Astrocyte of the spinal cord (primary cell): Measurements from ENCODE around the gene USP17L11.
"Not testable (repeated sequence)": the region's sequence is repeated elsewhere in the genome, so short reads cannot be mapped to it uniquely, and the experiment has no call there.

ENCODE experiments used
- DNase-seq: peaks from one replicate; pipeline ENCODE4 v3.0.0; 2011; ENCODE audit warnings: low read depth, low spot score
- H3K4me3 ChIP-seq: 2 replicates; pipeline ENCODE4 v1.5.1; 2011; ENCODE audit warnings: low read depth, mild to moderate bottlenecking, low read length, moderate library complexity
- in situ Hi-C: cut with HindIII; loops from 2 replicates; pipeline ENCODE4 v1.10.0; 2017; ENCODE audit warnings: low sequenced_read_pairs

Gene USP17L11

GRCh38 chr4:9215105-9215504 lies at the start of gene USP17L11:
USP17L11 (plus strand) TSS chr4:9215405; CDS start chr4:9215405, 0 bp downstream.
- H3K4me3 ChIP-seq, DNase-seq, in situ Hi-C loops: not testable (repeated sequence)

GRCh38 chr4:9165990-9166389 lies 49.2 kb upstream of the USP17L11 start:
- in situ Hi-C loops, H3K4me3 ChIP-seq, DNase-seq: not testable (repeated sequence)

- H3K4me3 ChIP-seq, DNase-seq, in situ Hi-C loops: not testable (repeated sequence)
These were observed 45.3 kb upstream of the USP17L11 start, which contains the start of gene FAM90A26 for GRCh38 chr4:9169791-9170459. FAM90A26 (plus strand) TSS chr4:9170409; CDS start chr4:9173173, 2,764 bp downstream.

- DNase-seq, H3K4me3 ChIP-seq, in situ Hi-C loops: not testable (repeated sequence)
These were observed 4.8 kb upstream of the USP17L11 start, which contains the start of gene USP17L10 for GRCh38 chr4:9210357-9210756. USP17L10 (plus strand) TSS chr4:9210657; CDS start chr4:9210657, 0 bp downstream.

- H3K4me3 ChIP-seq, DNase-seq, in situ Hi-C loops: not testable (repeated sequence)
These were observed 504 bp upstream of the USP17L11 start for GRCh38 chr4:9214701-9215100.

- DNase-seq, H3K4me3 ChIP-seq, in situ Hi-C loops: not testable (repeated sequence)
These were observed 4.6 kb downstream of the USP17L11 start, which contains the start of gene USP17L12 for GRCh38 chr4:9219852-9220251. USP17L12 (plus strand) TSS chr4:9220152; CDS start chr4:9220152, 0 bp downstream.

- DNase-seq, in situ Hi-C loops, H3K4me3 ChIP-seq: not testable (repeated sequence)
These were observed 9.4 kb downstream of the USP17L11 start, which contains the start of gene USP17L13 for GRCh38 chr4:9224596-9224995. USP17L13 (plus strand) TSS chr4:9224896; CDS start chr4:9224896, 0 bp downstream.

GRCh38 chr4:9230249-9230648 lies 15.0 kb downstream of the USP17L11 start:
- H3K4me3 ChIP-seq, in situ Hi-C loops, DNase-seq: not testable (repeated sequence)

- DNase-seq, in situ Hi-C loops, H3K4me3 ChIP-seq: not testable (repeated sequence)
These were observed 18.9 kb downstream of the USP17L11 start, which contains the start of gene USP17L15 for GRCh38 chr4:9234085-9234484. USP17L15 (plus strand) TSS chr4:9234385; CDS start chr4:9234385, 0 bp downstream.

- DNase-seq, H3K4me3 ChIP-seq, in situ Hi-C loops: not testable (repeated sequence)
These were observed 23.3 kb downstream of the USP17L11 start for GRCh38 chr4:9238461-9238860.

GRCh38 chr4:9243579-9243978 lies 28.4 kb downstream of the USP17L11 start, which contains the start of gene USP17L17:
USP17L17 (plus strand) TSS chr4:9243879; CDS start chr4:9243879, 0 bp downstream.
- in situ Hi-C loops, DNase-seq, H3K4me3 ChIP-seq: not testable (repeated sequence)

GRCh38 chr4:9247953-9248680 lies 32.9 kb downstream of the USP17L11 start, which contains the start of gene USP17L18:
USP17L18 (plus strand) TSS chr4:9248630; CDS start chr4:9248630, 0 bp downstream.
- DNase-seq, result peak; percentile 5
- H3K4me3 ChIP-seq, in situ Hi-C loops: not testable (repeated sequence)

GRCh38 chr4:9253078-9253477 lies 37.9 kb downstream of the USP17L11 start, which contains the start of gene USP17L19:
USP17L19 (plus strand) TSS chr4:9253378; CDS start chr4:9253378, 0 bp downstream.
- in situ Hi-C loops, result not testable (repeated sequence)

GRCh38 chr4:9257824-9258223 lies 42.6 kb downstream of the USP17L11 start, which contains the start of gene USP17L20:
USP17L20 (plus strand) TSS chr4:9258124; CDS start chr4:9258124, 0 bp downstream.
- H3K4me3 ChIP-seq, DNase-seq, in situ Hi-C loops: not testable (repeated sequence)

More at GRCh38 chr4:9253078-9253477, 37.9 kb downstream of the USP17L11 start, which contains the start of gene USP17L19:
- DNase-seq, H3K4me3 ChIP-seq: not testable (repeated sequence)

- DNase-seq, in situ Hi-C loops: not testable (repeated sequence)
These were observed 47.4 kb downstream of the USP17L11 start, which contains the start of gene USP17L21 for GRCh38 chr4:9262572-9262971. USP17L21 (plus strand) TSS chr4:9262872; CDS start chr4:9262872, 0 bp downstream.

More at GRCh38 chr4:9262572-9262971, 47.4 kb downstream of the USP17L11 start, which contains the start of gene USP17L21:
- not testable (repeated sequence) for H3K4me3 ChIP-seq
